GM12874 (cell line): ENCODE measurements around the gene C2orf80.
"Not testable (repeated sequence)": the region's sequence is repeated elsewhere in the genome, so short reads cannot be mapped to it uniquely, and the experiment has no call there.

Experiments
- CTCF ChIP-seq: IDR thresholded peaks from 2 replicates; pipeline ENCODE4 v1.5.1; 2011; ENCODE audit warnings: low read depth, mild to moderate bottlenecking, control low read depth, low read length, moderate library complexity; ENCODE audit not compliant: insufficient read depth

Gene C2orf80

GRCh38 chr2:208128136-208128535 is 61.7 kb downstream of the C2orf80 start:
- TF ChIP-seq CTCF: no peak

GRCh38 chr2:208127090-208127489 is 62.7 kb downstream of the C2orf80 start:
- no peak for TF ChIP-seq CTCF

GRCh38 chr2:208125251-208125650 is 64.6 kb downstream of the C2orf80 start:
- TF ChIP-seq CTCF: no peak

- TF ChIP-seq CTCF: not testable (repeated sequence)
Observed at GRCh38 chr2:208124013-208124715, 65.7 kb downstream of the C2orf80 start, which contains the start of gene CRYGD. Gene CRYGD (minus strand): TSS chr2:208124524. CDS start chr2:208124473, 51 bp downstream.

- TF ChIP-seq CTCF: no peak
Observed at GRCh38 chr2:208122248-208122647, 67.6 kb downstream of the C2orf80 start.

- no peak for TF ChIP-seq CTCF
Observed at GRCh38 chr2:208118918-208119317, 70.9 kb downstream of the C2orf80 start.
